ENCODE data around the gene DNAAF1. TPM values are rescaled to one million over a fixed set of nuclear protein-coding genes. Genes with fewer than 3 reads are reported as not detected.

The DNAAF1 gene
- total RNA-seq (0.27 TPM), polyA plus RNA-seq (under 1 TPM in 3 of 4 donors, not detected in 1; 0.03 to 0.81 (median 0.33) TPM)

DNA sequence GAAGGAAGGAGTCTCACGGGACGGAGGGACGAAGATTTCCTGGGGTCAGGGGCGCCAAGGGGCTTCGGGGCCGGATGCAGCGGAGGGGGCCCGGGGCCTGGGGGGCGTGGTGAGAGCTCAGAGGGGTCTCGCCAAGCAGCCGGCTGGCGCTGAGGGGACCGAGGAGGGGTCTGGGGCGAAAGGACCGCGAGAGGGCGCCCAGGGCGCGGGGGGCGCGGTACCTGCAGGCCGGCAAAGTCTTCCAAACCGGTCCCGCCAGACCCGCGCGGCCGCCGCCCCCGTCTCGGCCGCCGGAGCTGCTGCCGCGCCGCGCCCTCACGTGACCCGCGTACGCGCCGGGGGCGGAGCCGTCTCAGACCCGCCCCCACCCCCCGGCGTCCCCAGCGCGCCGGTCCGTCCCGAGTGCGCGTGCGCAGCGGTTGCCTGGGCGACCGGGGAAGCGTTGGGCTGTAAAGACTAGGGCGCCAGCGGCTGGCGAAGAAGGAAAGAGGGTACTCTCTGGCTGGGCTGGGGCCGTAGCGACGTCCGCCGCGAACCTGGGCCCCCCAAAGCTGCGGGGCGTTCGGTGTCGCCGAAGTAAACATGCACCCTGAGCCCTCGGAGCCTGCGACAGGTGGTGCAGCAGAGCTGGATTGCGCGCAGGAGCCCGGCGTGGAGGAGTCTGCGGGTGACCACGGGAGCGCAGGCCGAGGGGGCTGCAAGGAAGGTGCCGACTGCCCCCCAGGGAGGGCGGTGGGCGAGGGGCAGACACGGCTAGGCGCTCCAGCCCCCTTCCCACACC lies at the start of gene DNAAF1, which contains the start of gene HSDL1:
Gene DNAAF1, plus strand, starts transcription at position 450 of the 781 bp plus-strand sequence. Its CDS starts 133 bp downstream, at position 583.
Gene HSDL1, minus strand, starts transcription at position 319 of the 781 bp plus-strand sequence. CDS start 13,856 bp downstream, outside the sequence.
- Histone ChIP-seq H3K27me3 (ENCODE audit: control insufficient read depth, insufficient read depth, low read length) (peaks cover 5% of the 10 kb centered on the region), H3K4me3 (ENCODE audit: low read depth, low read length) (peak within 1 kb of the TSS; percentile 65), H3K4me1 (ENCODE audit: control insufficient read depth, insufficient read depth, low read length, poor library complexity, severe bottlenecking) (peaks cover 17% of the 10 kb centered on the region), H3K27ac (ENCODE audit: insufficient read depth, low read length, poor library complexity, severe bottlenecking) (peak within 1 kb of the TSS; percentile 71), H3K36me3 (ENCODE audit: control insufficient read depth, insufficient read depth, low read length) (no peaks in the 10 kb centered on the region), H3K9me3 (ENCODE audit: control insufficient read depth in 2 of 2, low read length in 2 of 2) (no peaks in the 10 kb centered on the region)
- Mint-ChIP-seq H3K27ac (peak within 1 kb of the TSS; percentile 52 to 85 (median 79)), H3K4me1 (peaks cover 0 to 27% (median 14%) of the 10 kb centered on the region in 4 donors), H3K36me3 (no peaks in the 10 kb centered on the region), H3K9me3 (no peaks in the 10 kb centered on the region), H3K27me3 (peaks cover 20% of the 10 kb centered on the region), H3K4me3 (peak within 1 kb of the TSS; percentile 84 to 97 (median 94))
- ATAC-seq (ENCODE audit: low read depth in 2 of 2) (peak; percentile 84 to 86), DNase-seq (peak; percentile 87 to 94 (median 92))

GRCh38 chr16:84095466-84095865 lies 49.6 kb upstream of the DNAAF1 start:
- Mint-ChIP-seq H3K36me3 (peaks cover 43% of the 10 kb centered on the region), H3K4me1 (peaks cover 4 to 20% (median 11%) of the 10 kb centered on the region in 4 donors), H3K27ac (no peak overlapping the region), H3K4me3 (no peak overlapping the region), H3K9me3 (no peaks in the 10 kb centered on the region), H3K27me3 (no peaks in the 10 kb centered on the region)
- Histone ChIP-seq H3K4me3 (ENCODE audit: low read depth, low read length) (no peak overlapping the region), H3K4me1 (ENCODE audit: control insufficient read depth, insufficient read depth, low read length, poor library complexity, severe bottlenecking) (no peaks in the 10 kb centered on the region), H3K9me3 (ENCODE audit: control insufficient read depth in 2 of 2, low read length in 2 of 2) (no peaks in the 10 kb centered on the region), H3K27me3 (ENCODE audit: control insufficient read depth, insufficient read depth, low read length) (no peaks in the 10 kb centered on the region), H3K36me3 (ENCODE audit: control insufficient read depth, insufficient read depth, low read length) (peaks cover 87% of the 10 kb centered on the region), H3K27ac (ENCODE audit: insufficient read depth, low read length, poor library complexity, severe bottlenecking) (no peak overlapping the region)
- no peak for DNase-seq
- ATAC-seq (ENCODE audit: low read depth in 2 of 2), result no peak

DNA sequence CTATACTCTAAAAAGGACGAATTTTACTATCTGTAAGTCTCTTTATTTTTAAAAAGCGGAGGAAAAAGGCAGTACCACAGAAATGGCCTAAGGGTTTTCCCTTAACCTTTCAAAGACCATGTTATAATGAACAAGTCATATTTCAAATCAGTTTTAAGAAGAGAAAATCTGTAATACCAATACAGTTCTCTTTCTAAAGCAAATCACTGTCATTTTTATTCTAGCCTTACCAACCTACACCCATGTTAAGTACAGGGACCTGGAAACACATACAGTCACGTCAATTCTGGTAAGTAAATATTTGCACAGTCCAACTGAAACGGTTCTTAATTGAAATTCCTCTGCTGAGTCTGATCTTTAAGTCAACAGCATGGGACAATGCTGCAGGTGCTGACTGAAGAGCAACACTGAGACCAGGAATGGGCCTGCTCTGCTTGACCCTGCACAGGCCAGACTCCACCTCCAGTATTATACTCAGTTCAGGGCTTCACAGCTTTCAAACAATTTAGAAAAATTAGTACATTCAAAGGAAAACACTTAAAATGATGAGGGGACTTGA lies 48.6 kb upstream of the DNAAF1 start:
- peaks cover 4 to 23% (median 12%) of the 10 kb centered on the region in 4 donors for H3K4me1 Mint-ChIP-seq
- no peaks in the 10 kb centered on the region for H3K9me3 Mint-ChIP-seq
- no peaks in the 10 kb centered on the region for H3K9me3 ChIP-seq (ENCODE audit: control insufficient read depth in 2 of 2, low read length in 2 of 2)
- DNase-seq, result no peak
- H3K27me3 Mint-ChIP-seq, result no peaks in the 10 kb centered on the region
- no peak overlapping the region for H3K4me3 ChIP-seq (ENCODE audit: low read depth, low read length)
- no peak overlapping the region for H3K27ac ChIP-seq (ENCODE audit: insufficient read depth, low read length, poor library complexity, severe bottlenecking)
- no peak for ATAC-seq (ENCODE audit: low read depth in 2 of 2)
- H3K36me3 Mint-ChIP-seq, result peaks cover 35% of the 10 kb centered on the region
- H3K36me3 ChIP-seq (ENCODE audit: control insufficient read depth, insufficient read depth, low read length), result peaks cover 81% of the 10 kb centered on the region
- H3K27ac Mint-ChIP-seq, result peak overlapping the region in 1 of 3 donors; percentile 48
- no peak overlapping the region for H3K4me3 Mint-ChIP-seq
- no peaks in the 10 kb centered on the region for H3K4me1 ChIP-seq (ENCODE audit: control insufficient read depth, insufficient read depth, low read length, poor library complexity, severe bottlenecking)
- no peaks in the 10 kb centered on the region for H3K27me3 ChIP-seq (ENCODE audit: control insufficient read depth, insufficient read depth, low read length)

- Mint-ChIP-seq H3K9me3 (no peaks in the 10 kb centered on the region), H3K36me3 (peaks cover 25% of the 10 kb centered on the region)
- no peak for ATAC-seq (ENCODE audit: low read depth in 2 of 2)
Observed at GRCh38 chr16:84098939-84099338, 46.2 kb upstream of the DNAAF1 start.

DNA sequence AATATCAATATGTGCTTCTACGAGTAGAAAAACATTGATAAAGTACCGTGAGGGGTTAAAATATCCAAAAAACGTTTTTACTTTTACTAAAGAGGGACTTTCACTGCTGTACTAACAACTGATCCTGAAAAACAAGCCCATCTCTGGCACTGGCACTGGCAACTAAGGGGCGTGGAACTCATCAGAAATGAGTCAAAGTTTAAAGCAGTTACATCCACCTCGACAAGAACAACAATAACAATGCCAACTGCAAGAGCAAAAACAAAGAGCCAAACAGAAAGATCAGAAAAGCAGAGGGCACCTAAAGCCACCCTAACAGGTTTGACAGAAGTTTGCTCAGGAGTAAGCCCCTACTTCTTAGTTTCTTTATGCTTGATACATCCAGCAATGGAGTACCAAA lies 41.4 kb upstream of the DNAAF1 start:
- peak in 1 of 3 donors; percentile 14 for DNase-seq
- Histone ChIP-seq H3K27ac (ENCODE audit: insufficient read depth, low read length, poor library complexity, severe bottlenecking) (no peak overlapping the region), H3K36me3 (ENCODE audit: control insufficient read depth, insufficient read depth, low read length) (peaks cover 26% of the 10 kb centered on the region), H3K4me3 (ENCODE audit: low read depth, low read length) (no peak overlapping the region), H3K4me1 (ENCODE audit: control insufficient read depth, insufficient read depth, low read length, poor library complexity, severe bottlenecking) (peaks cover 3% of the 10 kb centered on the region), H3K9me3 (ENCODE audit: control insufficient read depth in 2 of 2, low read length in 2 of 2) (no peaks in the 10 kb centered on the region), H3K27me3 (ENCODE audit: control insufficient read depth, insufficient read depth, low read length) (no peaks in the 10 kb centered on the region)
- peaks cover 21 to 74% (median 42%) of the 10 kb centered on the region in 4 donors for H3K4me1 Mint-ChIP-seq
- no peak overlapping the region for H3K27ac Mint-ChIP-seq
- peaks cover 28% of the 10 kb centered on the region for H3K36me3 Mint-ChIP-seq
- ATAC-seq (ENCODE audit: low read depth in 2 of 2), result no peak
- H3K27me3 Mint-ChIP-seq, result no peaks in the 10 kb centered on the region
- H3K9me3 Mint-ChIP-seq, result no peaks in the 10 kb centered on the region
- no peak overlapping the region for H3K4me3 Mint-ChIP-seq

More at GRCh38 chr16:84098939-84099338, 46.2 kb upstream of the DNAAF1 start:
- H3K4me3 Mint-ChIP-seq, result no peak overlapping the region
- peaks cover 62% of the 10 kb centered on the region for H3K36me3 ChIP-seq (ENCODE audit: control insufficient read depth, insufficient read depth, low read length)
- H3K4me3 ChIP-seq (ENCODE audit: low read depth, low read length), result no peak overlapping the region
- H3K27me3 ChIP-seq (ENCODE audit: control insufficient read depth, insufficient read depth, low read length), result no peaks in the 10 kb centered on the region
- no peaks in the 10 kb centered on the region for H3K9me3 ChIP-seq (ENCODE audit: control insufficient read depth in 2 of 2, low read length in 2 of 2)
- H3K4me1 Mint-ChIP-seq, result peaks cover 15 to 43% (median 24%) of the 10 kb centered on the region in 4 donors
- no peak overlapping the region for H3K27ac ChIP-seq (ENCODE audit: insufficient read depth, low read length, poor library complexity, severe bottlenecking)
- no peak overlapping the region for H3K27ac Mint-ChIP-seq
- DNase-seq, result no peak
- no peaks in the 10 kb centered on the region for H3K4me1 ChIP-seq (ENCODE audit: control insufficient read depth, insufficient read depth, low read length, poor library complexity, severe bottlenecking)
- H3K27me3 Mint-ChIP-seq, result no peaks in the 10 kb centered on the region

DNA sequence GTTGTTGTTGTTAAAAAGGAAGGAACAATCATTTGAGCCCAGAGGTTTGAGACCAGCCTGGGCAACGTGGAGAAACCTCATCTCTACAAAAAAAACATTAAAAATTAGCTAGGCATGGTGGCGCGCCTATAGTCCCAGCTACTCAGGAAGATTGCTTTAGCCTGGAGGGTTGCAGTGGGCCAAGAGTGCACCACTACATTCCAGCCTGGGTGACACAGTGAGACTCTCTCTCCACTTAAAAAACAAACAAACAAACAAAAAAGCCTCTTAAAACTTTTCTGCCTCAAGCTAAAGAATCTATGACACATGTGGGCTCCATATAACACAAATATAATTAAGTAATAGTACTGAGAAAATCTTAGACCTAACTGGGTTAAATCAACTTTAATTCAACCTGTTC lies 40.9 kb upstream of the DNAAF1 start:
- no peak for DNase-seq
- H3K9me3 Mint-ChIP-seq, result no peaks in the 10 kb centered on the region
- no peaks in the 10 kb centered on the region for H3K9me3 ChIP-seq (ENCODE audit: control insufficient read depth in 2 of 2, low read length in 2 of 2)
- peaks cover 21 to 75% (median 45%) of the 10 kb centered on the region in 4 donors for H3K4me1 Mint-ChIP-seq
- no peak overlapping the region for H3K27ac ChIP-seq (ENCODE audit: insufficient read depth, low read length, poor library complexity, severe bottlenecking)
- no peak for ATAC-seq (ENCODE audit: low read depth in 2 of 2)
- no peak overlapping the region for H3K4me3 Mint-ChIP-seq
- peak overlapping the region in 1 of 3 donors; percentile 65 for H3K27ac Mint-ChIP-seq
- H3K27me3 Mint-ChIP-seq, result no peaks in the 10 kb centered on the region
- H3K4me3 ChIP-seq (ENCODE audit: low read depth, low read length), result no peak overlapping the region
- H3K36me3 ChIP-seq (ENCODE audit: control insufficient read depth, insufficient read depth, low read length), result peaks cover 26% of the 10 kb centered on the region
- H3K36me3 Mint-ChIP-seq, result peaks cover 25% of the 10 kb centered on the region
- peaks cover 3% of the 10 kb centered on the region for H3K4me1 ChIP-seq (ENCODE audit: control insufficient read depth, insufficient read depth, low read length, poor library complexity, severe bottlenecking)
- H3K27me3 ChIP-seq (ENCODE audit: control insufficient read depth, insufficient read depth, low read length), result no peaks in the 10 kb centered on the region

DNA sequence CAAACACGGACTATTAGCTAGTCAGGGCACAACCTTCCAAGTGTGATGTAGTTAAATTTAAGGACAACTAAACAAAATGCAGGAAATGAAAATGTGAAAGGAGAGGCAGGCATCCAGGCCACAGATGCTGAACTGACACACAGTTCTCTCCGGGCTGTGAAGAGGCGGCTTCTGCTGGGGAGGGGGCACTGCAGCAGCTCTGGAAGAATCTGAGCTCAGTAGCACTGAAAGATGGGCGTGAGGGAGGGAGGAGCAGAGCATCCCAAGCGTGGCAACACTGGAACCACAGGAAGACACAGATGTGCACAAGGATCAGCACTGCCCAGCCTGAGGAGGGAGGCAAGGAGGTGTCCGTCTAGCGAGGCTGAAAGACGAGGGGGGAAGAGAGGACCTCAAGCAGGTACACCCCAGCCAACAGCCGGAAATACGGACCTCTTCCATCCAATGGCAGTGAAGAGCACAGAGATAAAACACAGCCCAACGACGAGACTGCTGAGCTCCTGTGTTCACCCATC lies 39.8 kb upstream of the DNAAF1 start:
- Mint-ChIP-seq H3K4me3 (peak overlapping the region in 2 of 4 donors; percentile 24 to 50), H3K36me3 (peaks cover 24% of the 10 kb centered on the region)
- no peak for ATAC-seq (ENCODE audit: low read depth in 2 of 2)

More for the DNA sequence above, 39.8 kb upstream of the DNAAF1 start:
- H3K27me3 ChIP-seq (ENCODE audit: control insufficient read depth, insufficient read depth, low read length), result no peaks in the 10 kb centered on the region
- H3K4me1 Mint-ChIP-seq, result peaks cover 21 to 75% (median 44%) of the 10 kb centered on the region in 4 donors
- H3K9me3 ChIP-seq (ENCODE audit: control insufficient read depth in 2 of 2, low read length in 2 of 2), result no peaks in the 10 kb centered on the region
- H3K4me1 ChIP-seq (ENCODE audit: control insufficient read depth, insufficient read depth, low read length, poor library complexity, severe bottlenecking), result peaks cover 3% of the 10 kb centered on the region
- no peak overlapping the region for H3K4me3 ChIP-seq (ENCODE audit: low read depth, low read length)
- no peaks in the 10 kb centered on the region for H3K27me3 Mint-ChIP-seq
- no peaks in the 10 kb centered on the region for H3K9me3 Mint-ChIP-seq
- no peak for DNase-seq
- H3K36me3 ChIP-seq (ENCODE audit: control insufficient read depth, insufficient read depth, low read length), result peaks cover 36% of the 10 kb centered on the region
- H3K27ac Mint-ChIP-seq, result peak overlapping the region in 2 of 3 donors; percentile 65 to 67
- H3K27ac ChIP-seq (ENCODE audit: insufficient read depth, low read length, poor library complexity, severe bottlenecking), result no peak overlapping the region
